22Rv1 (cell line): ENCODE data around the gene RAB28.

Experiments used
- H3K27ac ChIP-seq: fragments of 450-650 bp; 2 replicates; pipeline ENCODE4 v1.5.1; 2017
- CTCF ChIP-seq: fragments of 450-650 bp; IDR thresholded peaks from 2 replicates; pipeline ENCODE4 v1.5.1; 2017; ENCODE audit warnings: mild to moderate bottlenecking
- ZFX ChIP-seq: fragments of 450-650 bp; IDR thresholded peaks from 2 replicates; pipeline ENCODE4 v1.6.1; 2017; ENCODE audit warnings: antibody characterized with exemption, borderline replicate concordance

The RAB28 gene

GRCh38 chr4:13471400-13471799, 12.7 kb downstream of the RAB28 start:
- H3K27ac ChIP-seq: no peak overlapping the region
- TF ChIP-seq ZFX: no peak
- TF ChIP-seq CTCF: no peak

- H3K27ac ChIP-seq: no peak overlapping the region
- TF ChIP-seq CTCF (no peak), ZFX (no peak)
These were observed 13.8 kb downstream of the RAB28 start for GRCh38 chr4:13470379-13470778.

- no peak overlapping the region for H3K27ac ChIP-seq
- TF ChIP-seq ZFX (no peak), CTCF (no peak)
These were observed 19.2 kb downstream of the RAB28 start for GRCh38 chr4:13464973-13465372.

GRCh38 chr4:13464543-13464942, 19.6 kb downstream of the RAB28 start:
- TF ChIP-seq CTCF (no peak), ZFX (no peak)
- no peak overlapping the region for H3K27ac ChIP-seq

- no peak overlapping the region for H3K27ac ChIP-seq
- TF ChIP-seq ZFX (no peak), CTCF (no peak)
These were observed 22.8 kb downstream of the RAB28 start for GRCh38 chr4:13461191-13461905.

GRCh38 chr4:13455411-13455810, 28.7 kb downstream of the RAB28 start:
- TF ChIP-seq ZFX: no peak
- TF ChIP-seq CTCF: no peak
- no peak overlapping the region for H3K27ac ChIP-seq

GRCh38 chr4:13454786-13455185, 29.4 kb downstream of the RAB28 start:
- H3K27ac ChIP-seq: no peak overlapping the region
- no peak for TF ChIP-seq ZFX
- TF ChIP-seq CTCF: no peak
